ENCODE data around the gene SBF2. TPM values are rescaled to one million over a fixed set of nuclear protein-coding genes. Genes with fewer than 3 reads are reported as not detected.
A peak's percentile ranks its signal among the peaks of the same experiment; 100 is the strongest.

SBF2 gene
- total RNA-seq, 2 donors from 2014 or later, result 22.8 to 23.9 TPM

DNA sequence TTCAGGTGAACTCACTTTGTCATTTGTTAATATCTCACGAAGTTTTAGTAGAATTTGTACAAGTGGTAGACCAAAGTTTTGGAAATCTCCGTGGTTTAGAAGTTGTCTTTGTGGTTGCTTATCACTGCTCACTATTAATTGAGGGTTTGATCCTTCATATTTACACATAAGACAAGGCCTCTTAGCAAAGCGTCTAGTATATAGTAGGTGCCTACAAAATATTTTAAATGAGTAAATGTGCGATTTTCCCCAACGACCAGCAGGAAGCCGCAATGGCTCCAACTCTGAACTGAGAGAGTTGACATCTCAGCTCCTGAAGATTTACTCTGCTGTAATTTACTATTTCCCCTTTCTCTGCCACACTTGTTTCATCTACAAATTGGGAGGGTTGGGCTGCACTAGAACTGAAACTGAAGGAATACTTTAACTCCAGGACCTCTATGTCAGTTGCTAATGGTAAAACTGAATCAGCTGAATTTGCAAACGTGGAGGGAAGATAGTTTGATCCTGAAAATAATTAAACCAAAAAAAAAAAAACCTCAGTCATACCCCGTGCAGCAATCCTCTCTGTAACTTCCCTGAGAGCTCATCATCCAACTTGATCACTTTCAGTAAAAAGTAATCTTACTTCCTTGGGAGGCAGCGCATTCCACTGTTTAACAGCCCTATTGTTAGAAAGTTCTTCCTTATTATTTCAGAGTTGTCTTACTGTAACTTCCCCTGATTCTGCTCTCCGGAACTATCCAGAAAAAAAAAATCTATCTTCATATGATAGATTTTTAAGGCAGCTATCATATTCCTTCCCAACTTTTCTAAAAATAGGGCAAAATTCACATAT, 1.3 kb upstream of the SBF2 start:
- H3K4me1 ChIP-seq, result peaks cover 0 to 22% of the 10 kb centered on the region in 2 donors
- H3K4me3 ChIP-seq, result peak overlapping the region in 1 of 2 donors; percentile 98
- DNase-seq (ENCODE audit: low spot score), result no peak
- TF ChIP-seq, protein P1, sequence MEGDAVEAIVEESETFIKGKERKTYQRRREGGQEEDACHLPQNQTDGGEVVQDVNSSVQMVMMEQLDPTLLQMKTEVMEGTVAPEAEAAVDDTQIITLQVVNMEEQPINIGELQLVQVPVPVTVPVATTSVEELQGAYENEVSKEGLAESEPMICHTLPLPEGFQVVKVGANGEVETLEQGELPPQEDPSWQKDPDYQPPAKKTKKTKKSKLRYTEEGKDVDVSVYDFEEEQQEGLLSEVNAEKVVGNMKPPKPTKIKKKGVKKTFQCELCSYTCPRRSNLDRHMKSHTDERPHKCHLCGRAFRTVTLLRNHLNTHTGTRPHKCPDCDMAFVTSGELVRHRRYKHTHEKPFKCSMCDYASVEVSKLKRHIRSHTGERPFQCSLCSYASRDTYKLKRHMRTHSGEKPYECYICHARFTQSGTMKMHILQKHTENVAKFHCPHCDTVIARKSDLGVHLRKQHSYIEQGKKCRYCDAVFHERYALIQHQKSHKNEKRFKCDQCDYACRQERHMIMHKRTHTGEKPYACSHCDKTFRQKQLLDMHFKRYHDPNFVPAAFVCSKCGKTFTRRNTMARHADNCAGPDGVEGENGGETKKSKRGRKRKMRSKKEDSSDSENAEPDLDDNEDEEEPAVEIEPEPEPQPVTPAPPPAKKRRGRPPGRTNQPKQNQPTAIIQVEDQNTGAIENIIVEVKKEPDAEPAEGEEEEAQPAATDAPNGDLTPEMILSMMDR (IDR thresholded peaks at IDR 0.05), result no peak
- H3K27ac ChIP-seq, result peak overlapping the region; percentile 98 to 100
- no peaks in the 10 kb centered on the region for H3K36me3 ChIP-seq
- H3K9me3 ChIP-seq, result no peaks in the 10 kb centered on the region
- H3K27me3 ChIP-seq, result no peaks in the 10 kb centered on the region

DNA sequence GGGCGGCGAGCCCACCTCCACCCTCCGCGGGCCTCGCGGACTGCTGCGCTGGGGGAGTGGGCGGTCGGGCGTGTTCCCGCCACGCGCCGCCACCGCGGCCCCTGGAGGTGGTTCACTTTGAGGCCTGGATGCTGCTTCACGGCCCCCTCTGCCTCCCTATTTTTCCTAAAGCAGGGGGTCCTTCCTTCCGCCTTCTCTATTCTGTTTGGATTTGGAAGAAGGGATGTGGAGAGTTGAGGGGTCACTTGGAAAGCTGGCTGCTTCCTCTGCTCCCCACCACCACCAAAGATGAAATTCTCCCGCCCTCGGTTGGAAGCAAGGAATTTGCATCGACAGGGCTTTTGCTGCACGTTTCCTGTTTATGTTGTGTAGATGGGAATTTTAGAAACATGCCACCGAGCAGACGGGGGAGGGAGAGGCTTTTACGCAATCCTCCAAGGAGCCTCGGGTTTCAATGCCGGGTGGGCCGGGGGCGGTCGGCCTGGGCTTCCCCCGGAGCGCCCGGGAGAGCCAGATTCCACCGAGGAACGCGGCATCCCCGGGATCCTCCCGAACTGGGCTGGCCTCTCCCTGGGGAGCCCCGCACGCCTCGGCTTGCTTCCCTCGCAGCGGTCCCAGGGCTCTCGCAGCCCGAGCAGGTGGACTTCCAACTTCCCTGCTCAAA, 403 bp upstream of the SBF2 start:
- Histone ChIP-seq H3K4me1 (peaks cover 0 to 29% of the 10 kb centered on the region in 2 donors), H3K27ac (peak overlapping the region; percentile 98 to 100), H3K36me3 (no peaks in the 10 kb centered on the region), H3K4me3 (peak overlapping the region; percentile 86 to 98), H3K27me3 (no peaks in the 10 kb centered on the region), H3K9me3 (no peaks in the 10 kb centered on the region)
- DNase-seq (ENCODE audit: low spot score), result no peak
- TF ChIP-seq, protein P1 (IDR thresholded peaks at IDR 0.05), result no peak

DNA sequence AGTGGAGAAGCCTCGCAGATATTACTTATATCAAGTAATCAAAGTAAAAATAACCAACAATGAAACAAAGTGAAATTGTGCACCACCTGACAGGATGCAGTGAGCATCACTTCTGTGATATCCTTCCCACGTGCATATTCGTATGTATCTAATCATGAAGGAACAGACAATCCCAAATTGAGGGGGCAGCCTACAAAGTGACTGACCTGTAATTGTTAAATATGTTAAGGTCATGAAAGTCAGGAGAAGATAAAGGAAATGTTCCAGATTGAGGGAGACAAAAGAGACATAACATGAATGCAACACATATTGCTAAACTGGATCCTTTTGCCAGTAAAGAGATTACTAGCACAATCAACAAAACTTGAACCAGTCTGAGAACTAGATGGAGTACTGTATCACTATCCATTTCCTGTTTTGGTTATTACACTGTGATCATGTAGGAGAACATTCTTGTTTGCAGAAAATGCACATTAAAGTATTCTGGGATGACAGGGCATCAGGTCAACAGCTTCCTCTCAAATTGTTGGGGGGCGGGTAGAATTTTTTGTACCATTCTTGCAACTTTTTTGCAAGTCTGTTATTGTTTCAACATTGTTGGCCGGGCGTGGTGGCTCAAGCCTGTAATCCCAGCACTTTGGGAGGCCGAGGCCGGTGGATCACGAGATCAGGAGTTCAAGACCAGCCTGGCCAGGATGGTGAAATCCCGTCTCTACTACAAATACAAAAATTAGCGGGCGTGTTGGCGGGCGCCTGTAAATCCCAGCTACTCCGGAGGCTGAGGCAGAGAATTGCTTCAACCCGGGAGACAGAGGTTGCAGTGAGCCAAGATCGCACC, 2.0 kb downstream of the SBF2 start:
- H3K4me3 ChIP-seq, result no peak overlapping the region
- H3K9me3 ChIP-seq, result no peaks in the 10 kb centered on the region
- peak overlapping the region in 1 of 2 donors; percentile 100 for H3K27ac ChIP-seq
- peaks cover 0 to 36% of the 10 kb centered on the region in 2 donors for H3K4me1 ChIP-seq
- H3K27me3 ChIP-seq, result no peaks in the 10 kb centered on the region
- TF ChIP-seq, protein P1 (IDR thresholded peaks at IDR 0.05), result no peak
- DNase-seq (ENCODE audit: low spot score), result no peak
- H3K36me3 ChIP-seq, result no peaks in the 10 kb centered on the region

DNA sequence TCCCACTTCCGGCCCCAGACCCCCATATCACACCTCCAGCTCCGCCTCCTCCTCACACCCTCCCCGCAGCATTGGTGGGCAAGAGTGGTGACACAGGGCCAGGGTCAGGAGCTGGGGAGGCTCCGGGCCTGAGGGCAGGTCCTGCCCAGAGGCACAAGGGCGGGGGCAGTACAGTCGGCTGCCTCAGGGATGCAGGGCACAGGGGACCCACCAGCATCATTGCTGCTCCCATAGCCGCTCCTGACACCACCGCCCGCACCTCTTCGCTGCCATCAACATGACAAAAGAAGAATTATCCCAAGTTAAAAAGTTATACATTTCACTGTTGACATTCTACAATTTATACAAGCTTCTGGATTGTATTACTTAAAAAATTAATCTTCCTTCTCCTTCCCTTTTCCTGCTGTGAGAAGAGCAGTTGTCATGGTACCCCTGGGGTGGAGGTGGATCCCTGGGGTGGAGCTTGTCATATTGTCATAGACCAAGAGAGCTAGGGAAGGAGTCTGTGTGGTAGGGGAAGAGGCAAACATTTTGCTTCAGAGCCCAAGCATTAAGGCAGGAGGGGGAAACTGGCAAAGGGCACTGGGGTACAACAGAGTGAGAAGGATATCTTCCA, 4.1 kb downstream of the SBF2 start:
- H3K9me3 ChIP-seq, result no peaks in the 10 kb centered on the region
- H3K4me1 ChIP-seq, result peaks cover 0 to 35% of the 10 kb centered on the region in 2 donors
- H3K27ac ChIP-seq, result no peak overlapping the region
- TF ChIP-seq, protein P1 (IDR thresholded peaks at IDR 0.05), result no peak
- no peak overlapping the region for H3K4me3 ChIP-seq
- H3K27me3 ChIP-seq, result no peaks in the 10 kb centered on the region
- no peak for DNase-seq (ENCODE audit: low spot score)
- H3K36me3 ChIP-seq, result no peaks in the 10 kb centered on the region
